Duodenal mucosa (tissue), 2 donors: ENCODE measurements around the gene KLK12.

ENCODE experiments used
- H3K27ac ChIP-seq: one replicate; pipeline ENCODE4 v1.7.0; 2013; ENCODE audit warnings: low read depth, low read length
- H3K27me3 ChIP-seq, 2 donors: one replicate each; pipeline ENCODE4 v1.7.0; 2013; ENCODE audit warnings: low read length in 2 of 2, control low read depth in 1 of 2; ENCODE audit not compliant: insufficient read depth in 2 of 2, control insufficient read depth in 1 of 2
- H3K36me3 ChIP-seq, 2 donors: one replicate each; pipeline ENCODE4 v1.7.0; 2013; ENCODE audit warnings: low read length in 2 of 2, control low read depth in 1 of 2; ENCODE audit not compliant: insufficient read depth in 2 of 2, control insufficient read depth in 1 of 2
- H3K4me1 ChIP-seq, 2 donors: one replicate each; pipeline ENCODE4 v1.7.0; 2013; ENCODE audit warnings: low read length in 2 of 2, control low read depth in 1 of 2; ENCODE audit not compliant: insufficient read depth in 2 of 2, control insufficient read depth in 1 of 2
- H3K4me3 ChIP-seq, 2 donors: one replicate each; pipeline ENCODE4 v1.7.0; 2013; ENCODE audit warnings: low read length in 2 of 2, low read depth in 1 of 2
- H3K9ac ChIP-seq, 2 donors: one replicate each; pipeline ENCODE4 v1.7.0; 2013; ENCODE audit warnings: low read length in 2 of 2, low read depth in 1 of 2
- H3K9me3 ChIP-seq, 2 donors: one replicate each; pipeline ENCODE4 v1.7.0; 2013; ENCODE audit warnings: low read length in 2 of 2, control low read depth in 1 of 2; ENCODE audit not compliant: control insufficient read depth in 1 of 2

The KLK12 gene

GRCh38 chr19:51018745-51019543, 15.9 kb downstream of the KLK12 start:
- Histone ChIP-seq H3K27me3 (peaks cover 20 to 25% of the 10 kb centered on the region in 2 donors), H3K9me3 (no peaks in the 10 kb centered on the region), H3K36me3 (no peaks in the 10 kb centered on the region), H3K9ac (no peak overlapping the region), H3K4me1 (no peaks in the 10 kb centered on the region), H3K4me3 (no peak overlapping the region), H3K27ac (no peak overlapping the region)

GRCh38 chr19:51016798-51017683, 17.8 kb downstream of the KLK12 start:
- no peaks in the 10 kb centered on the region for H3K9me3 ChIP-seq
- H3K4me1 ChIP-seq, result no peaks in the 10 kb centered on the region
- H3K27ac ChIP-seq, result no peak overlapping the region
- no peak overlapping the region for H3K4me3 ChIP-seq
- peaks cover 20% of the 10 kb centered on the region in 2 donors for H3K27me3 ChIP-seq
- H3K9ac ChIP-seq, result no peak overlapping the region
- no peaks in the 10 kb centered on the region for H3K36me3 ChIP-seq

- H3K9ac ChIP-seq, result no peak overlapping the region
- H3K27ac ChIP-seq, result no peak overlapping the region
- no peak overlapping the region for H3K4me3 ChIP-seq
- no peaks in the 10 kb centered on the region for H3K36me3 ChIP-seq
- H3K4me1 ChIP-seq, result no peaks in the 10 kb centered on the region
- peaks cover 20% of the 10 kb centered on the region in 2 donors for H3K27me3 ChIP-seq
- H3K9me3 ChIP-seq, result no peaks in the 10 kb centered on the region
These were observed 19.0 kb downstream of the KLK12 start for GRCh38 chr19:51015691-51016267.

GRCh38 chr19:51014242-51014641, 20.6 kb downstream of the KLK12 start:
- no peaks in the 10 kb centered on the region for H3K36me3 ChIP-seq
- H3K27ac ChIP-seq, result no peak overlapping the region
- no peak overlapping the region for H3K4me3 ChIP-seq
- no peaks in the 10 kb centered on the region for H3K9me3 ChIP-seq
- no peaks in the 10 kb centered on the region for H3K4me1 ChIP-seq
- H3K9ac ChIP-seq, result no peak overlapping the region
- peaks cover 12 to 20% of the 10 kb centered on the region in 2 donors for H3K27me3 ChIP-seq

GRCh38 chr19:51012661-51013190, 22.1 kb downstream of the KLK12 start:
- Histone ChIP-seq H3K4me3 (no peak overlapping the region), H3K4me1 (no peaks in the 10 kb centered on the region), H3K27me3 (peaks cover 8 to 20% of the 10 kb centered on the region in 2 donors), H3K36me3 (no peaks in the 10 kb centered on the region), H3K9me3 (no peaks in the 10 kb centered on the region), H3K9ac (no peak overlapping the region), H3K27ac (no peak overlapping the region)

- Histone ChIP-seq H3K4me3 (no peak overlapping the region), H3K4me1 (no peaks in the 10 kb centered on the region), H3K27me3 (peaks cover 0 to 4% of the 10 kb centered on the region in 2 donors), H3K36me3 (no peaks in the 10 kb centered on the region), H3K27ac (no peak overlapping the region), H3K9ac (no peak overlapping the region), H3K9me3 (no peaks in the 10 kb centered on the region)
These were observed 24.6 kb downstream of the KLK12 start for GRCh38 chr19:51010066-51010795.

- Histone ChIP-seq H3K36me3 (no peaks in the 10 kb centered on the region), H3K4me1 (no peaks in the 10 kb centered on the region), H3K9me3 (no peaks in the 10 kb centered on the region), H3K27ac (no peak overlapping the region), H3K9ac (no peak overlapping the region), H3K27me3 (no peaks in the 10 kb centered on the region), H3K4me3 (no peak overlapping the region)
These were observed 25.5 kb downstream of the KLK12 start for GRCh38 chr19:51009061-51009891.

GRCh38 chr19:51007488-51007887, 27.3 kb downstream of the KLK12 start:
- Histone ChIP-seq H3K9ac (no peak overlapping the region), H3K4me1 (no peaks in the 10 kb centered on the region), H3K36me3 (no peaks in the 10 kb centered on the region), H3K4me3 (no peak overlapping the region), H3K27me3 (no peaks in the 10 kb centered on the region), H3K9me3 (no peaks in the 10 kb centered on the region), H3K27ac (no peak overlapping the region)

- Histone ChIP-seq H3K9ac (no peak overlapping the region), H3K4me3 (no peak overlapping the region), H3K4me1 (no peaks in the 10 kb centered on the region), H3K36me3 (no peaks in the 10 kb centered on the region), H3K9me3 (no peaks in the 10 kb centered on the region), H3K27ac (no peak overlapping the region), H3K27me3 (no peaks in the 10 kb centered on the region)
These were observed 28.4 kb downstream of the KLK12 start for GRCh38 chr19:51006406-51006805.
